HUDEP-2 (cell line): ENCODE results near the gene CLECL1.
A peak's percentile ranks its signal among the peaks of the same experiment; 100 is the strongest.
"Not testable (repeated sequence)": the region's sequence is repeated elsewhere in the genome, so short reads cannot be mapped to it uniquely, and the experiment has no call there.

Experiments used
- DNase-seq, 76 experiments: peaks; one replicate each; lab custom pipeline; 2025; ENCODE audit not compliant: unreplicated experiment in 76 of 76; lab: John Stamatoyannopoulos, UW

CLECL1 gene

DNA sequence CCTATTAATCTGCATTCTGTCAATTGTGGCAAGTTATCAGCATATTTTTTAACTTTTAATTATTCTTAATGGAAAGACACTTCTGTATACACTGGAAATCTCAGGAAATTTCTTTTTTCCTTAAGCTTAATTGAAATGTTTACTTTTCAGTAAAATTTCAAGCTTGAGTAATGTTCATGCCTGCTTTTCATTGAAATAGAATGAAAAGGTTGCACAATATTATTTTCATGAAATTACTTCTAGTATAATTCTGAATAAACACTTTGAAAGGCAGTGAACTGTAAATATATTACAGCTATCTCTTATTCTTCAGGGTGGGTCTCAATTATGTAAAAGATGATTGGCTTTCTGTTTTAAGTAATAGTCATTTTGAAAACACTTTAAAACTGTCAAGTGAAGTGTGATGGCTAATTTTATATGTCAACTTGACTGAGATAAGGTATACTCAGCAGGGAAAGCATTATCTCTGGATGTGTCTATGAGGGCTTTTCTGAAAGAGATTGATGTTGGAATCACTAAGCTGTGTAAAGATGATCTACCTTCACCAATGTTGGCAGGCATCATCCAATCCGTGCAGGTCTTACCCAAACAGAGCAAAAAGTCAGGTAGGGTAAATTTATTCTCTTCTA lies 33.5 kb downstream of the CLECL1 start:
- DNase-seq = no peak

GRCh38 chr12:9698681-9699080 lies 34.2 kb downstream of the CLECL1 start:
- no peak for DNase-seq

GRCh38 chr12:9697619-9698018 lies 35.3 kb downstream of the CLECL1 start:
- DNase-seq = no peak

GRCh38 chr12:9695661-9696060 lies 37.2 kb downstream of the CLECL1 start:
- DNase-seq = not testable (repeated sequence)

- DNase-seq = not testable (repeated sequence)
Observed at GRCh38 chr12:9695150-9695549, 37.7 kb downstream of the CLECL1 start.

DNA sequence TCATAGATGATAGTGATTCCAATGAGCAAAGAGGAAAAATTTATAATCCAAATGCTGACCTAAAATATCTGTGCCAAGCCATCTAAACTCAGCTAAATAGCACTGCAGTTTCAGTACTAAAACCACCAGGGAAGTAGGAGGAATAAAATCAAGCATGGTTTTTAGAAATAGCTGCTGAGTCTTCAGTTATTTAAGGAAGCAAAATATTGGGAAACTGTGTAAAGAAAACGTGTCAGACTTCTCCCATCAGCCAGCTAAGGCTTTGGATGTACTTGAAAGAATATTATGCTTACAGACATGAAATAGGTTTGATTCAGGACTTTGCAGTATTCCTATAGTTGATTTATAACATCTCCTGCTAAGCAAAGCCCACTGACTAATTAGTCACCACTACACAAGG lies 38.7 kb downstream of the CLECL1 start:
- no peak for DNase-seq

- DNase-seq = peak in 1 of 76 experiments; percentile 14
Observed at GRCh38 chr12:9692909-9693308, 40.0 kb downstream of the CLECL1 start.

GRCh38 chr12:9687228-9687627 lies 45.7 kb downstream of the CLECL1 start:
- peak in 4 of 76 experiments; percentile 6 to 25 (median 16) for DNase-seq

GRCh38 chr12:9685915-9686314 lies 47.0 kb downstream of the CLECL1 start:
- no peak for DNase-seq

DNA sequence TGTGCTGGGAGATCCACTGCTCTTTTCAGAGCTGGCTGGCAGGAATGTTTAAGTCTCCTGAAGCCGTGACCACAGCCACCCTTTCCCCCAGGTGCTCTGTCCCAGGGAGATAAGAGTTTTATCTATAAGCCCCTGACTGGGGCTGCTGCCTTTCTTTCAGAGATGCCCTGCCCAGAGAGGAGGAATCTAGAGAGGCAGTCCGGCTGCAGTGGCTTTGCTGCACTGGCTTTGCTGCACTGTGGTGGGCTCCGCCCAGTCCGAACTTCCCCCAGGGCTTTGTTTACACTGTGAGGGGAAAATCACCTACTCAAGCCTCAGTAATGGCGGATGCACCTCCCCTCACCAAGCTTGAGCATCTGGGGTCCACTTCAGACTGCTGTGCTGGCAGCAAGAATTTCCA lies 47.5 kb downstream of the CLECL1 start:
- peak in 61 of 76 experiments; percentile 4 to 75 (median 44) for DNase-seq

DNA sequence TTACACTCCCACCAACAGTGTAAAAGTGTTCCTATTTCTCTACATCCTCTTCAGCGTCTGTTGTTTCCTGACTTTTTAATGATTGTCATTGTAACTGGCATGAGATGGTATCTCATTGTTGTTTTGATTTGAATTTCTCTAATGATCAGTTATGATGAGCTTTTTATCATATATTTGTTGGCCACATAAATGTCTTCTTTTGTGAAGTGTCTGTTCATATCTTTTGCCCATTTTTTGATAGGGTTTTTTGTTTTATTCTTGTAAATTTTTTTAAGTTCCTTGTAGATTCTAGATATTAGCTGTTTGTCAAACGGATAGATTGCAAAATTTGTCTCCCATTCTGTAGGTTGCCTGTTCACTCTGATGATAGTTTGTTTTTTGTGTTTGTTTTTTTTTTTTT lies 49.9 kb downstream of the CLECL1 start:
- not testable (repeated sequence) for DNase-seq

GRCh38 chr12:9682508-9682907 lies 50.4 kb downstream of the CLECL1 start:
- not testable (repeated sequence) for DNase-seq

GRCh38 chr12:9674226-9674590 lies 58.7 kb downstream of the CLECL1 start:
- no peak for DNase-seq

DNA sequence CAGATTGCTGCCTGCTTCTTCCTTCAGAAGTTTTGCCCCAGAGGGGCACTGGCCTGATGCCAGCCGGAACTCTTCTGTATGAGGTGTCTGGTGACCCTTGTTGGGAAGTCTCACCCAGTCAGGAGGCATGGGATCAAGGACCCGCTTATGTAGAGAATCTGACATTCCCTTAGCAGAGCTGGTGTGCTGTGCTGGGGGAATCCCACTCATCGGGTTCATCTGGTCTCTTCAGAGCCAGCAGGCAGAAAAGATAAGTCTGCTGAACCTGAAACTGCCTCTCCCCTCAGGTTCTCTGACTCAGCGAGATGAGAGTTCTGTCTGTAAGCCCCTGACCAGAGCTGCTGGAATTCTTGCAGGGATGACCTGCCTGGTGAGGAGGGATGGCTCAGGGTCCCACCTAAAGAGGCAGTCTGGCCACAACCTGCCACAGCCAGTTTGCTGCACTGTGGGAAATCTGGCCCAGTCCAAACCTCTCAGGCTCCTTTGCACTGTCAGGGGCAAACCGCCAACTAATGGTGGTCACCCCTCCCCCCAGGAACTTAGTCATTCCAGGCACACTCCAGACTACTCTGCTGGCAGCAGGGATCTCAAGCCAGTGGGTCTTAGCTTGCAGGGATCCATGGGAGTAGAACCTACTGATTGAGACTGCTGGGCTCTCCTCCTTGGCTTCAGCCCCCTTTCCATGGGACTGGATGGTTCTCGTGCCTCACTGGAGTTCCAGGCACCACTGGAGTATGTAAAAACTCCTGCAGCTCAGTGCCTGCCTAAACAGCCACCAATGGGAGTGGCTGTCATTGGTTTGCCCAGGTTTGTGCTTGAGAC lies 59.3 kb downstream of the CLECL1 start:
- peak in 19 of 76 experiments; percentile 9 to 50 (median 29) for DNase-seq
